NK-92 treated with Interleukin-12 subunit alpha and Interleukin-12 subunit beta, amount 100 ng/mL, for 24 hours (cell line): ENCODE data around the gene THPO.

Experiments used
- DNase-seq: peaks from one replicate; lab custom pipeline; 2025; lab: John Stamatoyannopoulos, UW

Gene THPO

DNA sequence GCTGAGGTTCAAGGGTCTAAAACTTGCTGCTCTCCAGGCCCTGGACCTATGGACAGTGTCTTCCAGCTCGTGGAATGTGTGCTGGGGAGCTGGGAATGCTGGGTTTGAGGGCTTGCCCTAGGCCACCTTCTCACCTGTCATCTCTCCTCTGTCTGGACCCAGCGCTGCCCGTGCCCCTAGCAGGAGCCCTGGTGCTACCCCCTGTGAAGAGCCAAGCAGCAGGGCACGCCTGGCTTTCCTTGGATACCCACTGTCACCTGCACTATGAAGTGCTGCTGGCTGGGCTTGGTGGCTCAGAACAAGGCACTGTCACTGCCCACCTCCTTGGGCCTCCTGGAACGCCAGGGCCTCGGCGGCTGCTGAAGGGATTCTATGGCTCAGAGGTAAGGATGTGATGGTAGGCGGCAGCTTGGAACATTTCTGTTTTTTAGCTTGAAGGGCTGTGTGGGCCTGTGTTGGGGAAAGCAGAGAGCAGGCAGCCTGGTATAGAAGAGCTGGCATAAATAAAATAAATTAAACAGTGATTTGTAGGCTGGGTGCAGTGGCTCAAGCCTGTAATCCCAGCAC is 6.9 kb upstream of the THPO start:
- no peak for DNase-seq

DNA sequence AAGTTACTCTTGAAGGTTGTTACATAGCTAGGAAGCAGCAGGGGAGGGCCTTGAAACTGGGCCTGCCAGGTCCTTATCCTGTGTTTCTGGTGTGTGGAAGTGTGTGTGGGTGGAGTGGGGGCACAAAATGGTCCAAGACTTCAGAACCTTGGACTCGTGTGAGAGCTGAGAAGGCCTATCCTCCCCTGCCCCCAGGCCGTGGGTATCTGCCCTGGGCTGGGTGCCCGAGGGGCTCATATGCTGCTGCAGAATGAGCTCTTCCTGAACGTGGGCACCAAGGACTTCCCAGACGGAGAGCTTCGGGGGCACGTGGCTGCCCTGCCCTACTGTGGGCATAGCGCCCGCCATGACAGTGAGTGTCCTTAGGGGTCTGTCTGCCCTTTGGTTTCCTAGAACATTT is 6.3 kb upstream of the THPO start:
- DNase-seq: no peak

DNA sequence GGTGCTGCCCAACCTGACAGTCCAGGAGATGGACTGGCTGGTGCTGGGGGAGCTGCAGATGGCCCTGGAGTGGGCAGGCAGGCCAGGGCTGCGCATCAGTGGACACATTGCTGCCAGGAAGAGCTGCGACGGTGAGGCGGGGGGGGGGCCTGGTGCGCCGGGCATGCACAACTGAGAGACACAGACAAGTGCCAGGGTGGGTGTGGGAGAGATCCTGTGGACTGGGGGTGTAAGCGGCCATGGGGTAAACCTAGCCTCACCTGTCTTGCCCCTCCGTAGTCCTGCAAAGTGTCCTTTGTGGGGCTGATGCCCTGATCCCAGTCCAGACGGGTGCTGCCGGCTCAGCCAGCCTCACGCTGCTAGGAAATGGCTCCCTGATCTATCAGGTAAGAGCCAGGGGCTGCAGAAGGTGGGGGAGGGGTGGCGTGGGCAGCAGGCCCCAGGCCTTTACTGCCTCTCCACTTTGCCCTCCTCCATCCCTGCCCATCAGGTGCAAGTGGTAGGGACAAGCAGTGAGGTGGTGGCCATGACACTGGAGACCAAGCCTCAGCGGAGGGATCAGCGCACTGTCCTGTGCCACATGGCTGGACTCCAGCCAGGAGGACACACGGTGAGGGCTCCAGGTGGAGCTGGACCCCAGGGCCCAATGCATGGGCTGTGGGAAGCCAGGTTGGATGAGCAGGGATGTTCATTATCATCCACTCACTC is 5.2 kb upstream of the THPO start:
- no peak for DNase-seq

DNA sequence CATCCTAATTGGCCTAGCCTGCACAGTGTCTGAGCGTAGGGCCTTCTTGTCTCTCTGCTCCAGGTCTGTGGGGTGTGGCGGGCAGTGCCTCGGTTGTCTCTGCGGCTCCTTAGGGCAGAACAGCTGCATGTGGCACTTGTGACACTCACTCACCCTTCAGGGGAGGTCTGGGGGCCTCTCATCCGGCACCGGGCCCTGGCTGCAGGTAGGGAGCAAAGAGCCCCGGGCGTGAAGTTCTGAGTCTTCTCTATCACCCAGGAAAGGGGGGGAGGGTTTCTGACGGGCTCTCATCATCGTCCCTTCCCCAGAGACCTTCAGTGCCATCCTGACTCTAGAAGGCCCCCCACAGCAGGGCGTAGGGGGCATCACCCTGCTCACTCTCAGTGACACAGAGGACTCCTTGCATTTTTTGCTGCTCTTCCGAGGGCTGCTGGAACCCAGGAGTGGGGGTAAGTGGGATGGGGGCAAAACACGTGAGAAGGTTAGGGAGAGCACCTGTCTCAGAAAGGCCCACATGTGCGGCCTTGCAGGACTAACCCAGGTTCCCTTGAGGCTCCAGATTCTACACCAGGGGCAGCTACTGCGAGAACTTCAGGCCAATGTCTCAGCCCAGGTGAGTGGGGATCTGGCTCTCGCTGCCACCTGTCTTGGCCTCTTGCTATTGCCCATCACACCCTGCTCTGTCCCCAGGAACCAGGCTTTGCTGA is 4.5 kb upstream of the THPO start:
- no peak for DNase-seq

DNA sequence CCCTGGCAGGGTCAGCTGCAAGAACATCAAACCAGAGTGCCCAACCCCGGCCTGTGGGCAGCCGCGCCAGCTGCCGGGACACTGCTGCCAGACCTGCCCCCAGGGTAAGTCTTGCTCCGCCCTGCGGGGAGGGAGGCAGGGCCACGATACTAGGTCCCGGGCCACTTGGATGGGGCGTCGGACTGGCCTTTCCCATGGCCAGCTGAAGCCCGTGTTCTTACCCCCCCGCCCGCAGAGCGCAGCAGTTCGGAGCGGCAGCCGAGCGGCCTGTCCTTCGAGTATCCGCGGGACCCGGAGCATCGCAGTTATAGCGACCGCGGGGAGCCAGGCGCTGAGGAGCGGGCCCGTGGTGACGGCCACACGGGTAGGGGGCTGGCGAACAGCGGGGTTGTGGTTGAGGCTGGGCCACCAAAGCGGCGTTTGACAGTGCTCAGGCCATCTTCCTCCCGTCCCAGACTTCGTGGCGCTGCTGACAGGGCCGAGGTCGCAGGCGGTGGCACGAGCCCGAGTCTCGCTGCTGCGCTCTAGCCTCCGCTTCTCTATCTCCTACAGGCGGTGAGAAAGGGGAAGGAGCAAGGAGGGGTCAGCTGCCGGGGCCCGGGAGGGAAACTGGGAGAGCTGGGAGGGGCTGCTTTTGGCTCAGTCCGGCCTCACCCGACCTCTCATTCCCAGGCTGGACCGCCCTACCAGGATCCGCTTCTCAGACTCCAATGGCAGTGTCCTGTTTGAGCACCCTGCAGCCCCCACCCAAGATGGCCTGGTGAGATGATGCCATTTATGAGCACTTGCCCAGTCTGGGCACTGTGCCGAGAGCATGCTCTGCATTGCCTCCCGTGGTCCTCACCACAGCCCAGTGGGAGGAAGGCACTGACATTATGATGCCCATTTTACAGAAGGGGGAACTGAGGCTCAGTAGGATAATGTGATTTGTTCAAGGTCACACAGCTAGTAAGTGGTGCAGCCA is 3.5 kb upstream of the THPO start:
- DNase-seq: no peak

DNA sequence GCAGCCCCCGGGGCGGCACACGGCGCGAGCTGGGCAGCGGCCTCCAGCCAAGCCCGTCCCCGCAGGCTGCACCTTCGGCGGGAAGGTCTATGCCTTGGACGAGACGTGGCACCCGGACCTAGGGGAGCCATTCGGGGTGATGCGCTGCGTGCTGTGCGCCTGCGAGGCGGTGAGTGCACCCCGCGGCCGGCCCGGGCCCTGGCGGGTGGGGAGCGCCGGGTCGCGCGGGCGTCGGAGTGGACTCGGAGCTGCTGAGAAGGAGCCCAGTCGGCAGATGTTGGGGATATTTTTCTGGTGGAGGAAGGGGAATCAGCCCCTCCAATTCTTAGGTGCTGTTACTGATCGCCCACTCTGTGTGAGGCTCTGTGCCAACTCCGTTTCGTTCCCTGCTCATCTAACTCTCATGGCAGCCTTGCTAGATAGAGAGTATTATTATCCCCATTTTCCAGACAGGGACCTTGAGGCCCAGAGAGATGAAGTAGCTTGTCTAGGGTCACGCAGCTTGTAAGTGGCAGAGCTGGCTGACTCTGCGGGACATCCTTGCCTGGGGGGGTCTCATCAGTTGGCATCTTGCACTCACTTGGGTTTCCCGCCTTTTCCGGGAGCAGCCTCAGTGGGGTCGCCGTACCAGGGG is 2.7 kb upstream of the THPO start:
- DNase-seq: no peak

DNA sequence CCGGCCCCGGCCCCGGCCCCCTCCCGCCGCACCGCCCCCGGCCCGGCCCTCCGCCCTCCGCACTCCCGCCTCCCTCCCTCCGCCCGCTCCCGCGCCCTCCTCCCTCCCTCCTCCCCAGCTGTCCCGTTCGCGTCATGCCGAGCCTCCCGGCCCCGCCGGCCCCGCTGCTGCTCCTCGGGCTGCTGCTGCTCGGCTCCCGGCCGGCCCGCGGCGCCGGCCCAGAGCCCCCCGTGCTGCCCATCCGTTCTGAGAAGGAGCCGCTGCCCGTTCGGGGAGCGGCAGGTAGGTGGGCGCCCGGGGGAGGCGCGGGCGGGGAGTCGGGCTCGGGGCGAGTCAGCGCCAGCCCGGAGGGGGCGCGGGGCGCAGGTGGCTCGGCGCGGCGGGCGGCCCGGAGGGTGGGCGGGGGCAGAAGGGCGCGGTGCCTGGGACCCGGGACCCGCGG is 2.2 kb upstream of the THPO start:
- no peak for DNase-seq

DNA sequence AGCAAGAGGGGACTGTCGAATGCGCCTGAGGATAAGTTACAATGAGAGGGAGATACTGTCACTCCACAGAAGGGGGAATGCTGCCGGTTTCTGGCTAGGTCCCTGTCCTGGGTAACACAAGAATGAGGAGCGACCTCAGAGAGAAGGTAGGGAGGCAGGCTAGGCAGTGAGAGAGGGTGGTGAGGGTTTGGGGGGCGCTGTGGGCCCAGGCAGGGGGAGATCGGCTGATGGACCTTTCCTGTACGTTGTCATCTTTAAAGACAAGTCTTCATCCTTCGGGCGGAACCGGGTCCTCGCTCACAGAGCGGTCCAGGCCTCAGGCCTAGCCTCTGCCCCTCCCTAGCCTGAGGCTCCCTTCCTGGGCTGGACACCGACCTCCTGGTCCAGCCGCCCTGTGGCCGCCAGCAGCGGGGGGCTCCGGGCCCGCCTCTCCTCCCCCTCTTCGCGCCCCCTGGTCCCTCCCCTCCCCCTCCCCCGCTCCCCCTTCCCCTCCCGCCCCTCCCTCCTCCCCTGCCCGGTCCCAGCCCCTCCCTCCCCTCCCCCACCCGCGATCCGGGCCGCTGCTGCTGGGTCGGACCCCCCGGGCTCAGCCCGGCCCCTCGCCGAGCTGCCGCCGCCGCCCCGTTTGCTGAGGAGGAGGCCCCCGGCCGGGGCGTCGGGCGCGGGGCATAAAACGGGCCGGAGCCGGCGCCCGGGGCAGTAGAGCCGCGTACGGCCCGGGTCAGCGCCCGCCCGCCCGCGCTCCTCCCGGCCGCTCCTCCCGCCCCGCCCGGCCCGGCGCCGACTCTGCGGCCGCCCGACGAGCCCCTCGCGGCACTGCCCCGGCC is 1.6 kb upstream of the THPO start, which contains the start of gene CHRD:
TSS of gene CHRD (plus strand) at position 697 of the 827 bp plus-strand sequence. CDS start 265 bp downstream, outside the sequence.
- DNase-seq: no peak

DNA sequence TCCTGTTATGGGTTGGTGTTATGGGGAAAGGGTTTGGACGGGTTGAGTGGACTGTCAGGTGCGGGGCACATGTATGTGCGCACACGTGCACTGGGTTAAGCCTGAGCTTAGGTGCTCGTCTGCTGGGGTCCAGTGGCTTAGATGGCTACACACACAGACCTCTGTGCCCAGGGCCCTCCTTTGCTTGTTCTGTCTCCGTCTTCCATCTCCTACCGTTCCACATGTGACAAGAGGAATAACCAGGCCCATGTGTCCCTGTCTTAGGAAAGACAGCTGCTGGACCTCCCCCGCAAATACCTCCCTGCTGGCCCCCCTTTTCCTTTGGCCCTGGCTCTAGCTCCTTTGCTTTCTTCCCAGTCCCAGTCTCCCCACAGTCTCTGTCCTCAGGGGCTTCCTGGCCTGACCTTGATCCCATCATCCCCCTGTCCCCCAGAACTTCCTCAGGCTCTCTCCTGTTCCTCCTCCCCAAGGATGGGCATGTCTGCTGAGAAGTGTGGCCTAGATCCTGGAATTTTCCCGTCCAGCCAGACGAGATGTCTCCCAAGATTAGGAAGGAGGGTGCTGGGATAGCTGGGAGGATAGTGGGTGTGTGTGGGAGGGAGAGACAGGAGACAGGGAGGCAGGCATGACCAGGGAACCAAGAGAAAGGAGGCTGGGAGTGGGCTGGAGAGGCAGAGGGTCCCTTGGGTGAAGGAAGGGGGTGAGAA is 797 bp upstream of the THPO start:
- no peak for DNase-seq

DNA sequence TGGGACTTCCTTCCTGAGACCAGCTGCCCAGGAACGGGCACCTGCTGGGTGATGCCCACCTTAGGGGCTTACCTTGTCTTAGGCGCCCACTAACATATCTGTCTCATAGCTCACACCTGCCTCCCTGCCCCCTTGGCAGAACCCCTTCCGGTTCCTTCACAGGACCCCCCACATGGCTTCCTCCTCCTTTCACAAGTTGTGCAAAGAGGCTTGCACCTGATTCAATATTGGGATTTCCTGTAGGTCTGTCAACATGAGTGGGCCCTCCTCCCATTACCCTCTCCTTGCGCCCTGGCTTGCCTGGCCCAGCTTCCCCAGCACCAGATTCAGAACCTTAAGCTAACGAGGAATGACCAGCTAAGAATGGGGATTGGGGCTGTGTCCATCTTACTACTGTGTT is 633 bp downstream of the THPO start:
- no peak for DNase-seq

DNA sequence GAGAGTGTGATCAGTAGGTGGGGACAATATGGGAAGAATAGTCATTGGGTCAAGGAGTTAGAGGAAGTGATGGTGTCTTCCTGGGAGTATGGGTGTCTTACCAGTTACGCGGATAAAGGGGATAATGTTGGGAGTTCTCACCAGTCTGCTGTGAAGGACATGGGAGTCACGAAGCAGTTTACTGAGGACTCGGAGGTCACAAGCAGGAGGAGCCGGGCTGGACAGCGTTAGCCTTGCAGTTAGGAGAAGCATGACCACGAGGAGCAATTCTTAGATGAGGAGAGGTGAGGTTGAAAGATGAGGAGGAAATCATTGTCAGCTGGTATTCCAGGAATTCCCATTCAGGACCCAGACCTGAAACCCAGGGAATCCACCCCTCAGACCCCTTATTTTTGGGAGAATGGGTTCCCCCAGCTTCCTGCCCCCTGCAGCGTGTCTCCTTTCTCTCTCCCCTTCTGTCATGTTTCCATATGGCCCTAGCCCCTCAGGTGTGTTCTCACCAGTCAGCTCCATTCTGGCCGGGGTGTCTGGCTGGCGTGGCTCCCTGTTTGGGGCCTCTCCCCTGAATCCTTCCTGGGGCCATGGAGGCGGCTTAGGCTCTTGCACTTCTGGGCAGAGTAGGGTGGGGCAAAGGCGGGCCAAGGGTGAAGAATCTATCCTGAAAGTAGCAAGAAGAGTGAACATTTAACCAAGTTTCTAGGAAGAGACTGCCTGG is 2.1 kb downstream of the THPO start:
- DNase-seq: no peak

DNA sequence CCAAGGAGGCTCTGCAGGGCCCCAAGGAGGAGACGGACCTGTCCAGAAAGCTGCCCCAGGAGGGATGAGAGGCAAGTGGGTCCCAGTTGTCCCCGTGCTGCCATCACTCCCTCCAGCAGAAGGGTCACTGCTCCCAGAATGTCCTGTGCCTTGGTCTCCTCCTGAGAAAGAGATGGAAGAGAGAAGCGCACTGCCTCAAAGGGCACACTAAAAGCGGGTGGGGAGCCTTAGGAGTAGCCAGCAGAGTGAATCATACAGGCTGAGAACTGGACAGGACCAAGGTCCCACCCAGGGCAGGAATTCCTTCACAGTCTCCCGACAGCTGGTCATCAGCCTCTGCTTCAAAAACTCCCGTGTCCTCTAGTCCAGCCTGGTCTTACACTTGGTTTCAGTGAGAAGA is 4.6 kb downstream of the THPO start:
- no peak for DNase-seq

DNA sequence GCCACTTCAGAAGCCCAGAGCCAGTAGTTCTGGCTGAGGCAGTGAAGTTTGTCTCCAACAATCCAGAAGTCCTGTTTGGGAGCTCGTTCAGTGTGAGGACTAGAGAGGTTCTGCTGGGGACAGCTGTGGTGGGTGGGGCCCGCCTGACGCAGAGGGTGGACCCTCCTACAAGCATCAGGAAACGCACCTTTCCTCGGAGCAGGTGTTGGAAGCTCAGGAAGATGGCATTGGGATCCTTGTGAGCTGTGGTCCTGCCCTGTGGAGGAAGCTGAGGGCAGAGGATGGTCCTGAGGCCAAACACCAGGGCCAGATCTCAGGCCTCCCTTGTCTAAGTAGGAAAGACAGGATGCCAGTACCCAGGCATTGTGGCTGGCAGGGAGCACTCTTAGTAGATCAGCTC is 5.1 kb downstream of the THPO start:
- DNase-seq: no peak

DNA sequence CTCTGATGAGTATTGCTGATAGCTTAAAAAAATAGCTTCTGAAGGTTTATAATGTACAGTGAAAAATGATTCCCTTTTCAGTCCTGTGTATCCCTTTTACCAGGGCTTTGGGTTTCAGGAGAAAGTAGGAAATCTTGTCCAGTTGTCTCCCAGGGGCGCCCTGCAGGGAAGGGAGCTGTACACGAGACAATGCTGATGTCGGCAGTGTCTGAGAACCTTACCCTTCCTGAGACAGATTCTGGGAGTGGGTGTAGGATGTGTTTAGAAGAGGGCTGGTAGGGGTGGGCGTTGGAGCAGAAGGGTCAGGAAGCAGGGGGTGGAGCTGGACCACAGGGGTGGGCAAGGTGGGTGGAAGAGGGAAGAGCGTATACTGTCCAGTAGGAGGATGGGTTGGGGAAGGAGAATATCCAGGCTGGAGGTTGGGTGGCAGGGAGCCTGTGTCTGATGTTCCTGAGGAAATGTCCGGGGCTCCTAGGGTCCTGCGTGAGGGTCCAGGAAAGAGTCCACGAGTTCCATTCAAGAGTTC is 5.6 kb downstream of the THPO start:
- DNase-seq: no peak

DNA sequence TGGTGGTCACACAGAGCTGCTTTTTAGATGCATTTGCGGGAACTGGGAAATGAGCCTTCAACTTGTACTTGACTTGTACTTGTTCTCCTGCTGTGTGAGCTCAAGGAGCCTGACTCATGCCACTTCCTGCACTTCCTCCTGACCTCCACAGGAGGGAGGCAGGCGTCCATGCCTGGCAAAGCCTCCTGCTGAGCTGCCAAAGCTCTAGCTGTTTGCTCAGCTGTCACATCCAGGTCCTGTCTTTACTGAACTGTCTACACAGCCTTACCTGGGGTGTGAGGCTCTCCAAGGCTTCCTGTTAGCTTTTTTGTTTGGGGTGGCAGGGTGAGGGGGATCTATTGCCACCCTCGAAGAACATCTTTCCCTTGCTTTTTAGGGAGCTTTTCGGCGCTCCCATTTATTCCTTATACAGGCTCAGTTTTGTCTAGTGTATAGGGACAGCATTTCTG is 6.4 kb downstream of the THPO start:
- peak; percentile 56 for DNase-seq

DNA sequence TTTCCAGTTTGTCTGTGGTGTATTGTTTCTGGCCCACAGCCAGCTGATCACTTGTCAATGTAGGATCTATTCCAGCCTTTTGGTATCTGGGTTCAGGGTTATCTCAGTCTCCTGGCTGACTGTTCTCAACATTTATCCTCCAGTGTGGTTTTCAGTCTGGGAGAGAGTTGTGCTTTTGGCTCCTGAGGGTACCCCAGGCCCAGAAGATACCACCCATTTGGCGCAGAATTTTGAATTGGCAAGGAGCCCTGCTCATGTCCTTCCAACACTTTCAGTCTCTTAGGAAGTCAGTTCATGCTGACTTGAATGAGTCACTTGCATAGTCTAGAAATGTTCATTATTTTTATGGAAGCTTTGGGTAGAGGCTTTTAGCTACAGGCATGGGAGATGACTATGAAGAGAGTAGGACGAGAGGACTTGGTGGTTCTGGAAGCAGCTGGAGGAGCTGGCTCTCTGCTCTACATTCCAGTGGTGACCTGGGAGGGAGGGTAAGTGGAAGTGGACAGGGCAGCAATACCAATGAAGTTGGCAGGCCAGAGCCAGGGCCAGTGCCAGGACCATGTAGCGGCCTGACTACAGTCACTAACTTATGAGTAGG is 9.3 kb downstream of the THPO start:
- no peak for DNase-seq

DNA sequence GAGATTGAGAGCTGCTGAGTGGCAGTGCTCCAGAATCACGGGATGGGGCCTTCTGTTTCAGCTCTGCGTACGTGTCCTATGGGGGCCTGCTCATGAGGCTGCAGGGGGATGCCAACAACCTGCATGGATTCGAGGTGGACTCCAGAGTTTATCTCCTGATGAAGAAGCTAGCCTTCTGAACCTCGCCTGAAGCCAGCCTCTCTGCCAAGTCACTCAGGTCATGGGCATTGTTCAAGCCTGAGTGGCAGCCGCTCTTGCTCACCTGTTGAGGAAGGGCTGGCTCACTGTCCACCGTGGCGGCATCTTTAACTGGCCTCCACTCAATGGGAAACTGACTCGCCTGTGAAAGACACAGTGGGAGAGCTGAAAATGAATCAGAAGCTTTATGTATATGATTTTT is 9.9 kb downstream of the THPO start:
- DNase-seq: no peak

DNA sequence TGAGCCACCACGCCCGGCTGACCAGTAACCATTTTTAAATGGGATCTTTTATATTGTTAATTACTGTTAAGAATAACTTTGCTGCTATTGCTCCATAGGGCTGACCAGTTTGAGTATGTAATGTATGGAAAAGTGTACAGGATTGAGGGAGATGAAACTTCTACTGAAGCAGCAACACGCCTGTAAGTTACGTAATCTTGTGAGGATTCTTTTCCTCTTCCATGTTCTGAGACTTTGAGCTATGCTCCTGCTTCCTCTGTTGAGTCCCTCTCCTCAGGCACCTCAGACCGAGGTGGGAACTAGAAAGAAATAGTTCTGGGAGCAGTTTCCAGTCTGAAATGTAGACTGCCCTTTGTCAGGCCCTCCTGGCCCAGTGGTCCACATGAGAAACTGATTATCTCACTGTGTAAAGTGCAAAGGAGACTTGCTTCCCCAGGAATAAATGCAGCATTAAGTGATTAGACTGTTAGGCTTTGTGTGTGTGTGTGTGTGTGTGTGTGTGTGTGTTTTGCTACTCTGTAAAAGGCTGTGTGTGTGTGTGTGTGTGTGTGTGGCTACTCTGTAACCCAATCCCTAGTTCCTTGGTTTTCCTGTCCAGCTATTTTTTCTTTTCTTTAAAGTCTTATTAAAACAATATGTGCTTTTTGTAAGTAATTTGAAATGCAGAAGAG is 11.3 kb downstream of the THPO start:
- no peak for DNase-seq
